ENCODE results near the gene DDIT4.

GRCh38 chr10:72263613-72264241, 10.0 kb upstream of the DDIT4 start:
- TF ChIP-seq EZH2 (IDR thresholded peaks at IDR 0.05; ENCODE audit: low read depth, low read length, severe bottlenecking) (no peak), ASH2L (IDR thresholded peaks at IDR 0.05; ENCODE audit: low read length) (no peak), FOSL1 (IDR thresholded peaks at IDR 0.05; ENCODE audit: insufficient read depth, low read depth, low read length) (no peak), NANOG (IDR thresholded peaks at IDR 0.05; ENCODE audit: insufficient read depth, low read depth, low read length, poor library complexity, severe bottlenecking) (no peak), SIN3A (conservative IDR thresholded peaks at IDR 0.05 in 1 of 2, IDR thresholded peaks at IDR 0.05 in 1 of 2; ENCODE audit: low read depth in 1 of 2, low read length in 2 of 2) (no peak), SP2 (IDR thresholded peaks at IDR 0.05; ENCODE audit: low read length) (no peak), TAF1 (IDR thresholded peaks at IDR 0.05; ENCODE audit: low read depth, low read length) (no peak), RXRA (IDR thresholded peaks at IDR 0.05; ENCODE audit: insufficient read depth, low read depth, low read length) (no peak)

Measured in H1 (cell line).